K562 (cell line): Measurements from ENCODE around the gene CHRNB4. TPM values are rescaled to one million over a fixed set of nuclear protein-coding genes. Genes with fewer than 3 reads are reported as not detected.

ENCODE experiments used
- ATAC-seq: fragments of 200-7000 bp; cut with Tn5 transposase; 3 replicates; pipeline ENCODE4 v1.9.1; 2020; ENCODE audit warnings: moderate library complexity
- BruUV-seq: library from RNA; stranded (reverse); fragments of 400-500 nt; replicated peaks from 2 replicates; lab custom pipeline; 2021; lab: Mats Ljungman, UMichigan
- CTCF ChIA-PET: fragments of 300-600 bp; formaldehyde crosslinking; extraction: SDS; loops from one replicate; lab custom pipeline; 2021; ENCODE audit warnings: low intra/inter-chr PET ratio; lab: Yijun Ruan, JAX
- POLR2A ChIA-PET: fragments of 300-600, 350-650 bp; sonication (Branson Sonifier 250); formaldehyde crosslinking; extraction: SDS; loops from one replicate; lab custom pipeline; 2021; ENCODE audit warnings: antibody characterized with exemption, inconsistent platforms; lab: Yijun Ruan, JAX
- DNase-seq, 4 experiments: peaks; one replicate each; pipeline versions ENCODE4 v3.0.0 to v3.0.0-alpha.2; 2011 to 2018; ENCODE audit warnings: low spot score in 3 of 4, mixed read lengths in 3 of 4; ENCODE audit errors: extremely low read depth in 1 of 4
- FAIRE-seq: peaks from 2 replicates; lab custom pipeline; 2011; peaks lifted over from hg19 to GRCh38; lab: Jason Lieb, UNC
- H2AFZ ChIP-seq: 2 replicates; pipeline ENCODE4 v1.6.0; 2011; ENCODE audit warnings: low read depth, low read length, control low read depth, inconsistent platforms
- H3K27ac ChIP-seq: fragments of 200-600 bp; 3 replicates; pipeline ENCODE4 v1.8.0; 2011; ENCODE audit warnings: low read depth, mild to moderate bottlenecking, control low read depth, inconsistent platforms, low read length, moderate library complexity, mixed read lengths; ENCODE audit errors: extremely low read depth
- H3K27me3 ChIP-seq, 2 experiments: fragments of 300-600 bp in 1 of 2; 2 replicates in 1 of 2; 3 replicates in 1 of 2; pipeline versions ENCODE4 v1.6.0 to v1.8.0; 2011; ENCODE audit warnings: inconsistent platforms in 2 of 2, low read length in 2 of 2, mild to moderate bottlenecking in 1 of 2, mixed read lengths in 1 of 2, moderate library complexity in 1 of 2; ENCODE audit not compliant: control insufficient read depth in 2 of 2, insufficient read depth in 2 of 2
- H3K36me3 ChIP-seq: fragments of 300-600 bp; 3 replicates; pipeline ENCODE4 v1.8.0; 2011; ENCODE audit warnings: mild to moderate bottlenecking, low read length, inconsistent platforms; ENCODE audit not compliant: control insufficient read depth, insufficient read depth
- H3K4me1 ChIP-seq, 2 experiments: fragments of 200-600 bp in 1 of 2; replicated peaks in 1 of 2; 2 replicates in 1 of 2; 3 replicates in 1 of 2; pipeline versions ENCODE4 v1.5.1 to v1.8.0; 2011; ENCODE audit warnings: inconsistent platforms in 2 of 2, low read length in 2 of 2, mild to moderate bottlenecking in 1 of 2, mixed read lengths in 1 of 2, moderate library complexity in 1 of 2; ENCODE audit not compliant: control insufficient read depth in 2 of 2, insufficient read depth in 2 of 2
- H3K4me2 ChIP-seq: 2 replicates; pipeline ENCODE4 v1.6.1; 2011; ENCODE audit warnings: low read length, control low read depth, inconsistent platforms, mixed read lengths; ENCODE audit not compliant: insufficient read depth
- H3K4me3 ChIP-seq: fragments of 200-600 bp; sonication (generic), shearing (Covaris generic); 2 replicates; pipeline ENCODE4 v1.5.1; 2016; ENCODE audit warnings: control low read depth, inconsistent platforms
- H3K79me2 ChIP-seq: fragments of 200-600 bp; 3 replicates; pipeline ENCODE4 v1.8.0; 2011; ENCODE audit warnings: low read length, inconsistent platforms; ENCODE audit not compliant: control insufficient read depth, insufficient read depth
- H3K9ac ChIP-seq, 2 experiments: 2 replicates each; pipeline versions ENCODE4 v1.6.0 to v1.6.1; 2011; ENCODE audit warnings: low read depth in 2 of 2, low read length in 2 of 2, control low read depth in 1 of 2, inconsistent platforms in 1 of 2, mild to moderate bottlenecking in 1 of 2, mixed read lengths in 1 of 2; ENCODE audit not compliant: insufficient read depth in 1 of 2
- H3K9me1 ChIP-seq: one replicate; pipeline ENCODE4 v1.6.0; 2011; ENCODE audit warnings: inconsistent platforms, mild to moderate bottlenecking, low read length, moderate library complexity; ENCODE audit not compliant: control insufficient read depth, insufficient read depth
- H3K9me3 ChIP-seq: replicated peaks from 2 replicates; pipeline ENCODE4 v1.5.1; 2011; ENCODE audit warnings: low read depth, low read length, inconsistent platforms; ENCODE audit not compliant: control insufficient read depth, insufficient read depth
- H4K20me1 ChIP-seq: replicated peaks from 2 replicates; pipeline ENCODE4 v1.6.1; 2011; ENCODE audit warnings: low read length, inconsistent platforms, mixed read lengths; ENCODE audit not compliant: control insufficient read depth, insufficient read depth
- BRF2 ChIP-seq: IDR thresholded peaks from 3 replicates; pipeline ENCODE4 v1.6.1; 2011; ENCODE audit warnings: borderline replicate concordance, mild to moderate bottlenecking; ENCODE audit not compliant: insufficient read length, insufficient read depth
- DIDO1 ChIP-seq: fragments of 450-650 bp; IDR thresholded peaks from 2 replicates; pipeline ENCODE4 v1.6.1; 2016; ENCODE audit warnings: low read depth, missing biosample characterization, missing genetic modification characterization
- GATAD2A ChIP-seq: fragments of 450-650 bp; IDR thresholded peaks from 2 replicates; pipeline ENCODE4 v1.6.1; 2017
- ILK ChIP-seq: fragments of 450-650 bp; IDR thresholded peaks from 2 replicates; pipeline ENCODE4 v1.6.1; 2016; ENCODE audit warnings: missing genetic modification characterization, low read depth, mild to moderate bottlenecking, missing compliant biosample characterization, moderate library complexity, borderline replicate concordance
- KLF10 ChIP-seq: fragments of 250-450 bp; sonication (Bioruptor Pico); IDR thresholded peaks from 2 replicates; pipeline ENCODE4 v1.6.1; 2021; ENCODE audit warnings: matching md5 sums
- MTA2 ChIP-seq: fragments of 450-650 bp; IDR thresholded peaks from 2 replicates; pipeline ENCODE4 v1.6.1; 2016; ENCODE audit warnings: low read depth
- MTA3 ChIP-seq: fragments of 450-650 bp; formaldehyde crosslinking; IDR thresholded peaks from 2 replicates; pipeline ENCODE4 v1.6.1; 2017; ENCODE audit warnings: mild to moderate bottlenecking, borderline replicate concordance
- NELFE ChIP-seq: IDR thresholded peaks from 2 replicates; pipeline ENCODE4 v1.6.1; 2011; ENCODE audit warnings: mild to moderate bottlenecking; ENCODE audit not compliant: insufficient read depth, insufficient read length
- NFRKB ChIP-seq: fragments of 450-650 bp; IDR thresholded peaks from 2 replicates; pipeline ENCODE4 v1.6.1; 2016; ENCODE audit warnings: low read depth
- PHB ChIP-seq: fragments of 250-450 bp; sonication (Bioruptor Pico); IDR thresholded peaks from 2 replicates; pipeline ENCODE4 v1.5.0; 2021
- POLR2AphosphoS5 ChIP-seq: IDR thresholded peaks from 2 replicates; pipeline ENCODE4 v1.6.1; 2011; ENCODE audit warnings: mild to moderate bottlenecking, low read depth, low read length, moderate library complexity; ENCODE audit not compliant: control insufficient read depth, insufficient read depth
- RCOR1 ChIP-seq, 2 experiments: IDR thresholded peaks; 2 replicates each; pipeline ENCODE4 v1.6.1; 2012; ENCODE audit warnings: low read depth in 2 of 2, low read length in 2 of 2, borderline replicate concordance in 1 of 2, improper control_type of control experiment in 1 of 2
- RUNX1 ChIP-seq: sonication (generic); IDR thresholded peaks from 2 replicates; pipeline ENCODE4 v1.6.1; 2016; ENCODE audit warnings: antibody characterized with exemption, low read depth
- SIN3B ChIP-seq: fragments of 450-650 bp; IDR thresholded peaks from 2 replicates; pipeline ENCODE4 v1.6.1; 2017; ENCODE audit warnings: low read depth, mild to moderate bottlenecking, moderate library complexity
- SIX5 ChIP-seq, 2 experiments: IDR thresholded peaks; 2 replicates each; pipeline ENCODE4 v1.6.1; 2011; ENCODE audit warnings: low read length in 2 of 2, borderline replicate concordance in 1 of 2, low read depth in 1 of 2, mild to moderate bottlenecking in 1 of 2, moderate library complexity in 1 of 2; ENCODE audit not compliant: insufficient read depth in 1 of 2
- SMAD4 ChIP-seq: fragments of 250-450 bp; sonication (Bioruptor Pico); conservative IDR thresholded peaks from 2 replicates; pipeline ENCODE4 v1.8.0; 2021; ENCODE audit warnings: inconsistent platforms, mild to moderate bottlenecking, moderate library complexity
- TAL1 ChIP-seq: fragments of 450-650 bp; IDR thresholded peaks from 2 replicates; pipeline ENCODE4 v1.6.1; 2016; ENCODE audit warnings: mild to moderate bottlenecking
- TGIF2 ChIP-seq: sonication (generic); formaldehyde crosslinking; IDR thresholded peaks from 2 replicates; pipeline ENCODE4 v1.8.1; 2022; ENCODE audit warnings: mild to moderate bottlenecking, missing genetic modification reagents, moderate library complexity
- TRIM24 ChIP-seq, 2 experiments: fragments of 450-650 bp; IDR thresholded peaks; 2 replicates each; pipeline ENCODE4 v1.6.1; 2016
- ZBTB17 ChIP-seq: fragments of 450-650 bp; formaldehyde crosslinking; IDR thresholded peaks from 2 replicates; pipeline ENCODE4 v1.4.0; 2020; ENCODE audit warnings: mild to moderate bottlenecking
- ZNF134 ChIP-seq: fragments of 250-450 bp; sonication (Bioruptor Pico); conservative IDR thresholded peaks from 2 replicates; pipeline ENCODE4 v1.4.0; 2020
- ZNF165 ChIP-seq: fragments of 250-450 bp; sonication (Bioruptor Pico); IDR thresholded peaks from 2 replicates; pipeline ENCODE4 v1.4.0; 2020; ENCODE audit warnings: borderline replicate concordance
- ZNF224 ChIP-seq: sonication (generic); formaldehyde crosslinking; IDR thresholded peaks from 2 replicates; pipeline ENCODE4 v1.8.0; 2022; ENCODE audit warnings: mild to moderate bottlenecking, missing genetic modification reagents
- ZNF24 ChIP-seq: fragments of 450-650 bp; IDR thresholded peaks from 2 replicates; pipeline ENCODE4 v1.6.1; 2016
- WGBS: fragments of 100-300 bp; shearing (Covaris generic); methylation state at CpG from one replicate; pipeline ENCODE4 v1.1.6; 2016; ENCODE audit warnings: low coverage, mixed read lengths; ENCODE audit not compliant: insufficient coverage; ENCODE audit errors: missing lambda C conversion rate; 5-methylcytosine and 5-hydroxymethylcytosine counted together
- in situ Hi-C: fragments of 300-500 bp; cut with MboI; formaldehyde crosslinking; loops from 4 replicates; pipeline ENCODE4 v1.15.0; 2018; ENCODE audit warnings: inconsistent platforms, mixed read lengths
- intact Hi-C: fragments of 100-400 bp; cut with micrococcal nuclease; formaldehyde crosslinking; loops from 2 replicates; pipeline ENCODE4 v1.14.2; 2022
- polyA plus RNA-seq, 8 experiments: library from polyadenylated mRNA; depleted of rRNA in 4 of 8; stranded (reverse) in 5 of 8; unstranded in 3 of 8; fragments of >200 nt; fragmentation: Nextera tagmentation in 2 of 8; fragmentation: Illumina TruSeq in 1 of 8; extraction: Ambion mirVana in 2 of 8; extraction: Trizol in 1 of 8; gene quantifications; 2 replicates each; pipeline versions ENCODE4 v1.2.1 to v1.2.3, GENCODE V29; 2011 to 2014; ENCODE audit warnings: inconsistent platforms in 1 of 8, missing spikeins in 1 of 8
- total RNA-seq, 7 experiments: library from RNA; depleted of rRNA in 6 of 7; stranded (reverse); fragments of >200 nt in 6 of 7; fragmentation: Illumina TruSeq in 2 of 7; extraction: Trizol in 2 of 7; gene quantifications; 2 replicates each; pipeline versions ENCODE4 v1.2.1 to v1.2.3, GENCODE V29; 2011 to 2021; ENCODE audit warnings: low replicate concordance in 1 of 7

CHRNB4 gene
- total and polyA plus RNA-seq, 9 of the 15 experiments (the other 6 are each of a cell fraction or from before 2014, with no cell fraction given), result 0.08 to 0.18 TPM; not detected in 7

GRCh38 chr15:78680431-78681075, 39.5 kb upstream of the CHRNB4 start:
- no peak overlapping the region for H2AFZ ChIP-seq

GRCh38 chr15:78679089-78679511, 38.1 kb upstream of the CHRNB4 start:
- 0% methylated on average over 2 of the region's 3 CpGs for WGBS
- H3K4me2 ChIP-seq, result no peak overlapping the region
- H3K79me2 ChIP-seq, result no peaks in the 10 kb centered on the region
- H3K27me3 ChIP-seq, result peaks cover 12 to 55% of the 10 kb centered on the region in 2 experiments; a peak in 4 of 5 replicates
- H3K4me3 ChIP-seq, result no peak overlapping the region
- no peaks in the 10 kb centered on the region for H4K20me1 ChIP-seq
- no peak overlapping the region for H3K27ac ChIP-seq
- no peak overlapping the region for H2AFZ ChIP-seq
- H3K9me3 ChIP-seq, result no peaks in the 10 kb centered on the region
- ATAC-seq, result no peak
- in situ Hi-C loops, result no loop called here
- CTCF ChIA-PET, result no interaction called here
- POLR2A ChIA-PET, result interaction anchor here (0.8 kb wide), 1 partner anchor 13 kb away, joined by 3 read pairs; no protein-coding TSS in a partner anchor
- no peak for FAIRE-seq
- no peaks in the 10 kb centered on the region for H3K4me1 ChIP-seq
- DNase-seq, result no peak
- no peak overlapping the region for H3K9ac ChIP-seq
- no peaks in the 10 kb centered on the region for H3K36me3 ChIP-seq
- no peaks in the 10 kb centered on the region for H3K9me1 ChIP-seq
- intact Hi-C loops, result no loop called here
- BruUV-seq, result no TSS peak
- TF ChIP-seq ZNF134 (CRISPR knock-in tag) (no peak), RCOR1 (IDR thresholded peaks at IDR 0.05; ENCODE audit: borderline replicate concordance in 1 of 2, low read depth in 2 of 2, low read length in 2 of 2) (no peak), RUNX1 (no peak), BRF2 (no peak), SIN3B (no peak), NELFE (no peak), GATAD2A (no peak), ZNF24 (no peak), MTA2 (no peak), ZNF165 (no peak)

More at GRCh38 chr15:78680431-78681075, 39.5 kb upstream of the CHRNB4 start:
- no peak for DNase-seq
- Histone ChIP-seq H3K27me3 (peaks cover 16 to 55% of the 10 kb centered on the region in 2 experiments; a peak in 4 of 5 replicates), H3K9me1 (no peaks in the 10 kb centered on the region), H3K4me1 (no peaks in the 10 kb centered on the region), H3K4me3 (no peak overlapping the region), H4K20me1 (no peaks in the 10 kb centered on the region), H3K9me3 (no peaks in the 10 kb centered on the region), H3K9ac (no peak overlapping the region), H3K36me3 (no peaks in the 10 kb centered on the region), H3K79me2 (no peaks in the 10 kb centered on the region), H3K27ac (no peak overlapping the region), H3K4me2 (no peak overlapping the region)
- no peak for FAIRE-seq
- TF ChIP-seq TAL1 (no peak), ZBTB17 (no peak), NFRKB (no peak), ZNF224 (no peak), PHB (no peak), SIX5 (IDR thresholded peaks at IDR 0.05; ENCODE audit: borderline replicate concordance in 1 of 2, insufficient read depth in 1 of 2, low read depth in 1 of 2, low read length in 2 of 2) (no peak), SMAD4 (no peak), ILK (tag) (no peak), TGIF2 (no peak), MTA3 (no peak), POLR2AphosphoS5 (no peak), KLF10 (CRISPR knock-in tag) (no peak), DIDO1 (tag) (no peak), TRIM24 (IDR thresholded peaks at IDR 0.05) (no peak)
- WGBS, result 3% methylated on average over 10 of the region's 10 CpGs
- no TSS peak for BruUV-seq
- intact Hi-C loops, result no loop called here
- in situ Hi-C loops, result no loop called here
- POLR2A ChIA-PET, result no interaction called here
- CTCF ChIA-PET, result no interaction called here
- ATAC-seq, result no peak
